ENCODE data around the gene DACH1.

Gene DACH1

GRCh38 chr13:71587193-71587592, 279.8 kb downstream of the DACH1 start:
- Histone ChIP-seq H3K9ac (no peak overlapping the region), H3K4me2 (no peak overlapping the region), H4K20me1 (ENCODE audit: insufficient read depth) (no peaks in the 10 kb centered on the region), H3K27ac (no peak overlapping the region), H3K4me3 (IDR thresholded peaks at IDR 0.05; ENCODE audit: insufficient read depth, low read depth, low read length) (no peak overlapping the region), H3K27me3 (ENCODE audit: insufficient read depth, low read depth) (no peaks in the 10 kb centered on the region), H2AFZ (ENCODE audit: low read depth) (no peak overlapping the region), H3K79me2 (ENCODE audit: insufficient read depth, low read depth) (no peaks in the 10 kb centered on the region), H3K4me1 (ENCODE audit: low read depth, poor library complexity, severe bottlenecking) (no peaks in the 10 kb centered on the region), H3K36me3 (ENCODE audit: insufficient read depth) (no peaks in the 10 kb centered on the region)
- TF ChIP-seq, protein P1, sequence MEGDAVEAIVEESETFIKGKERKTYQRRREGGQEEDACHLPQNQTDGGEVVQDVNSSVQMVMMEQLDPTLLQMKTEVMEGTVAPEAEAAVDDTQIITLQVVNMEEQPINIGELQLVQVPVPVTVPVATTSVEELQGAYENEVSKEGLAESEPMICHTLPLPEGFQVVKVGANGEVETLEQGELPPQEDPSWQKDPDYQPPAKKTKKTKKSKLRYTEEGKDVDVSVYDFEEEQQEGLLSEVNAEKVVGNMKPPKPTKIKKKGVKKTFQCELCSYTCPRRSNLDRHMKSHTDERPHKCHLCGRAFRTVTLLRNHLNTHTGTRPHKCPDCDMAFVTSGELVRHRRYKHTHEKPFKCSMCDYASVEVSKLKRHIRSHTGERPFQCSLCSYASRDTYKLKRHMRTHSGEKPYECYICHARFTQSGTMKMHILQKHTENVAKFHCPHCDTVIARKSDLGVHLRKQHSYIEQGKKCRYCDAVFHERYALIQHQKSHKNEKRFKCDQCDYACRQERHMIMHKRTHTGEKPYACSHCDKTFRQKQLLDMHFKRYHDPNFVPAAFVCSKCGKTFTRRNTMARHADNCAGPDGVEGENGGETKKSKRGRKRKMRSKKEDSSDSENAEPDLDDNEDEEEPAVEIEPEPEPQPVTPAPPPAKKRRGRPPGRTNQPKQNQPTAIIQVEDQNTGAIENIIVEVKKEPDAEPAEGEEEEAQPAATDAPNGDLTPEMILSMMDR (conservative IDR thresholded peaks at IDR 0.05; ENCODE audit: low read depth, low read length), result no peak

DNA sequence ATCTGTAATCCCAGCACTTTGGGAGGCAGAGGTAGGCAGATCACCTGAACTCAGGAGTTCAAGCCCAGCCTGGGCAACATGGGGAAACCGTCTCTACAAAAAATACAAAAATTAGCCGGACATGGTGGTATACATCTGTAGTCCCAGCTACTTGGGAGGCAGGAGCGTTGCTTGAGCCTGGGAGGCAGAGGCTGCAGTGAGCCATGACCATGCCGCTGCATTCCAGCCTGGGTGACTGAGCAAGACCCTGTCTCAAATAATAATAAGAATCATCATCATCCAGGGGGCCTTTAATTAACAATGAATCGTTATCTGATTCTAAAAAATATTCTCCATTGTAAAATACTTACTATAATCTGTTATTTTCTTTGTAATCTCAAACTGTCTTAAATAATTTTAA, 283.4 kb downstream of the DACH1 start:
- H3K9ac ChIP-seq, result no peak overlapping the region
- H3K36me3 ChIP-seq (ENCODE audit: insufficient read depth), result no peaks in the 10 kb centered on the region
- H3K79me2 ChIP-seq (ENCODE audit: insufficient read depth, low read depth), result no peaks in the 10 kb centered on the region
- no peak overlapping the region for H3K27ac ChIP-seq
- TF ChIP-seq, protein P1 (conservative IDR thresholded peaks at IDR 0.05; ENCODE audit: low read depth, low read length), result no peak
- no peak overlapping the region for H3K4me2 ChIP-seq
- H4K20me1 ChIP-seq (ENCODE audit: insufficient read depth), result no peaks in the 10 kb centered on the region
- no peak overlapping the region for H2AFZ ChIP-seq (ENCODE audit: low read depth)
- H3K4me3 ChIP-seq (IDR thresholded peaks at IDR 0.05; ENCODE audit: insufficient read depth, low read depth, low read length), result no peak overlapping the region
- H3K27me3 ChIP-seq (ENCODE audit: insufficient read depth, low read depth), result no peaks in the 10 kb centered on the region
- H3K4me1 ChIP-seq (ENCODE audit: low read depth, poor library complexity, severe bottlenecking), result no peaks in the 10 kb centered on the region

GRCh38 chr13:71580614-71581013, 286.4 kb downstream of the DACH1 start:
- no peak overlapping the region for H3K4me3 ChIP-seq (IDR thresholded peaks at IDR 0.05; ENCODE audit: insufficient read depth, low read depth, low read length)
- H3K79me2 ChIP-seq (ENCODE audit: insufficient read depth, low read depth), result no peaks in the 10 kb centered on the region
- H3K4me2 ChIP-seq, result no peak overlapping the region
- no peaks in the 10 kb centered on the region for H3K27me3 ChIP-seq (ENCODE audit: insufficient read depth, low read depth)
- TF ChIP-seq, protein P1 (conservative IDR thresholded peaks at IDR 0.05; ENCODE audit: low read depth, low read length), result no peak
- H2AFZ ChIP-seq (ENCODE audit: low read depth), result no peak overlapping the region
- H3K4me1 ChIP-seq (ENCODE audit: low read depth, poor library complexity, severe bottlenecking), result no peaks in the 10 kb centered on the region
- no peak overlapping the region for H3K9ac ChIP-seq
- H4K20me1 ChIP-seq (ENCODE audit: insufficient read depth), result no peaks in the 10 kb centered on the region
- no peaks in the 10 kb centered on the region for H3K36me3 ChIP-seq (ENCODE audit: insufficient read depth)
- no peak overlapping the region for H3K27ac ChIP-seq

- H4K20me1 ChIP-seq (ENCODE audit: insufficient read depth), result no peaks in the 10 kb centered on the region
- no peaks in the 10 kb centered on the region for H3K36me3 ChIP-seq (ENCODE audit: insufficient read depth)
- H3K4me1 ChIP-seq (ENCODE audit: low read depth, poor library complexity, severe bottlenecking), result no peaks in the 10 kb centered on the region
- H3K4me2 ChIP-seq, result no peak overlapping the region
- H3K27me3 ChIP-seq (ENCODE audit: insufficient read depth, low read depth), result no peaks in the 10 kb centered on the region
- H3K4me3 ChIP-seq (IDR thresholded peaks at IDR 0.05; ENCODE audit: insufficient read depth, low read depth, low read length), result no peak overlapping the region
- no peaks in the 10 kb centered on the region for H3K79me2 ChIP-seq (ENCODE audit: insufficient read depth, low read depth)
- TF ChIP-seq, protein P1 (conservative IDR thresholded peaks at IDR 0.05; ENCODE audit: low read depth, low read length), result no peak
- no peak overlapping the region for H3K27ac ChIP-seq
- no peak overlapping the region for H2AFZ ChIP-seq (ENCODE audit: low read depth)
- no peak overlapping the region for H3K9ac ChIP-seq
These were observed 289.0 kb downstream of the DACH1 start for GRCh38 chr13:71578048-71578447.

All from KMS-11 (cell line).